ENCODE results near the gene ERCC3.
A peak's percentile ranks its signal among the peaks of the same experiment; 100 is the strongest.

The ERCC3 gene

GRCh38 chr2:127270663-127271062 lies 23.3 kb downstream of the ERCC3 start:
- no peak for DNase-seq (ENCODE audit: low read depth)
- H3K4me3 ChIP-seq (replicated peaks; ENCODE audit: low read depth, low read length), result no peak overlapping the region
- TF ChIP-seq, protein P1, sequence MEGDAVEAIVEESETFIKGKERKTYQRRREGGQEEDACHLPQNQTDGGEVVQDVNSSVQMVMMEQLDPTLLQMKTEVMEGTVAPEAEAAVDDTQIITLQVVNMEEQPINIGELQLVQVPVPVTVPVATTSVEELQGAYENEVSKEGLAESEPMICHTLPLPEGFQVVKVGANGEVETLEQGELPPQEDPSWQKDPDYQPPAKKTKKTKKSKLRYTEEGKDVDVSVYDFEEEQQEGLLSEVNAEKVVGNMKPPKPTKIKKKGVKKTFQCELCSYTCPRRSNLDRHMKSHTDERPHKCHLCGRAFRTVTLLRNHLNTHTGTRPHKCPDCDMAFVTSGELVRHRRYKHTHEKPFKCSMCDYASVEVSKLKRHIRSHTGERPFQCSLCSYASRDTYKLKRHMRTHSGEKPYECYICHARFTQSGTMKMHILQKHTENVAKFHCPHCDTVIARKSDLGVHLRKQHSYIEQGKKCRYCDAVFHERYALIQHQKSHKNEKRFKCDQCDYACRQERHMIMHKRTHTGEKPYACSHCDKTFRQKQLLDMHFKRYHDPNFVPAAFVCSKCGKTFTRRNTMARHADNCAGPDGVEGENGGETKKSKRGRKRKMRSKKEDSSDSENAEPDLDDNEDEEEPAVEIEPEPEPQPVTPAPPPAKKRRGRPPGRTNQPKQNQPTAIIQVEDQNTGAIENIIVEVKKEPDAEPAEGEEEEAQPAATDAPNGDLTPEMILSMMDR (IDR thresholded peaks at IDR 0.05; ENCODE audit: low read length, missing control alignments), result no peak

- H3K4me3 ChIP-seq (replicated peaks; ENCODE audit: low read depth, low read length), result no peak overlapping the region
- peak; percentile 60 for DNase-seq (ENCODE audit: low read depth)
- TF ChIP-seq, protein P1 (IDR thresholded peaks at IDR 0.05; ENCODE audit: low read length, missing control alignments), result no peak
These were observed 32.0 kb downstream of the ERCC3 start for GRCh38 chr2:127261804-127262406.

DNA sequence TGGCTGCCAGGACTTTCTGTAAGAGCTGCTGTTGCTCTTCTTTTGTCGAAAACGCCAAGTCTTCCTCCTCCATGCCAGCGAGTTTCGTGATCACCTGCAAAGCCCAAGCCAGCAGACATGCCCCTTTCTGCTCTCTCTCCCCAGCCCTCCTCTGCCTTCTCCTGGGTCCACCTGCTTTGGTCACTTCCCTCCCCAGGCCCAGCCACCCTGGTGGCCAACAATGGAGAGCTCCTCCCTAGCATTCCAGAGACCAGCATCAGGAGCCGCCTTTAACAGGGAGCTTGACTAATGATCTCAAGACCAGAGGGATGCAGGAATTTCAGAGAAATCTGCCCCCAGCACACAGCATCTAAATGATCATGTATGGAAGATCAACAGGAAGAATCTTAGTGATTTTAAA lies 34.6 kb downstream of the ERCC3 start:
- DNase-seq (ENCODE audit: low read depth), result no peak
- no peak overlapping the region for H3K4me3 ChIP-seq (replicated peaks; ENCODE audit: low read depth, low read length)
- TF ChIP-seq, protein P1 (IDR thresholded peaks at IDR 0.05; ENCODE audit: low read length, missing control alignments), result no peak

DNA sequence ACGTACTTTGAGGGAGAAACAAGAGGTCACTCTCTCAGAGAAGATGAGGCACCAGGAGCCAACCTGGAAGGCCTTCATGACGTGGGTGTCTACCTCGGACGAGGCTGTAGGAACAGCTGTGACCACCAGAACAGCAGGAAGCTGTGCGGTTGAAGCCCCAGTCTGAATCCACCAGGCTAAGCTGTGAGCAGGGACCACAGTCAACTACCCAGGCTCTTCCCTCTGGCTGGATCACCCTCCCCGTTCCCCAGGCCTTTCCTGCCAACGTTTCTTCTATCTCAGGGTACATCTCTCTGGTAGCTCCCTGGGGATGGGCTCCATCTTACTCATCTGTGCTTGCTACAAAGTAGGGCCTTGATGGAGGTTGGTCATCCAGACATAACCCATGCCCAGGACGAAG lies 37.1 kb downstream of the ERCC3 start:
- DNase-seq (ENCODE audit: low read depth), result no peak
- TF ChIP-seq, protein P1 (IDR thresholded peaks at IDR 0.05; ENCODE audit: low read length, missing control alignments), result no peak
- no peak overlapping the region for H3K4me3 ChIP-seq (replicated peaks; ENCODE audit: low read depth, low read length)

DNA sequence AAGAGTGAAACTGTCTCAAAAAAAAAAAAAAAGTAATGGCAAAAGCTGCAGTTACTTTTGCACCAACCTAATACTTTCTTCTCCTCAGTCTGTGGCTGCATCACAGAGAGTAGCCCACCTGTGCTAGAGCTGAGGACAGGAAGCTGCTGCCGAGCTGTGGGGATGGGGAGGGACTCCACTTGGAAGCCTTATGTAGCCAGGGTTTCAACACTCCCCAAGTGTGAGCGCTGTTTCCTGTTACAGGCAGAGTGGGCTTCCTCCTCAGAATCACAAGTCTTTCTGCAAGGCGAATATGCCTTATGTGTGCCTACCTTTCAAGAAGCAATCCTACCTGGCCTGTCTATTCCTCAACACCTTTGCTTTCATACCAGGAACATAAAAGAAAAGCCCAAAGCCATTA lies 37.6 kb downstream of the ERCC3 start:
- H3K4me3 ChIP-seq (replicated peaks; ENCODE audit: low read depth, low read length), result no peak overlapping the region
- TF ChIP-seq, protein P1 (IDR thresholded peaks at IDR 0.05; ENCODE audit: low read length, missing control alignments), result no peak
- DNase-seq (ENCODE audit: low read depth), result no peak

DNA sequence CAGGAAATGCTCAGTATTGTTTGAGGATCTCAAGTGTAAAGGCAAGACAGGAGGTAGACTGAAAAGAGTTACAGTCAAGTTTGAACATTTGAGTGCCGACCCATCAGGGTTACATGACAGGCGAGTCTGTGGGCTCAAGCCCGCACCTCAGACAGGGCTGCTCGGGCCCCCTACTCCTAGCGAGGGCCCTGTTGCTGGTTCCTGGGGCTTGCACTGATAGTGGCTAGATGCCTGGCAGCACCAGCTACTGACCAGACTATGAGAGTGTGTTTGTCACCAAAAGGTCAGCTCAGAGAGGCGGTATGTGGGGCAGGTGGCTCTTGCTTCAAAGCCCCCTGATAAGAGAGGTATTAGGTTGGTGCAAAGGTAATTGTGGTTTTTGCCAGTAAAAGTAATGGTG lies 38.2 kb downstream of the ERCC3 start:
- TF ChIP-seq, protein P1 (IDR thresholded peaks at IDR 0.05; ENCODE audit: low read length, missing control alignments), result no peak
- DNase-seq (ENCODE audit: low read depth), result no peak
- H3K4me3 ChIP-seq (replicated peaks; ENCODE audit: low read depth, low read length), result no peak overlapping the region

DNA sequence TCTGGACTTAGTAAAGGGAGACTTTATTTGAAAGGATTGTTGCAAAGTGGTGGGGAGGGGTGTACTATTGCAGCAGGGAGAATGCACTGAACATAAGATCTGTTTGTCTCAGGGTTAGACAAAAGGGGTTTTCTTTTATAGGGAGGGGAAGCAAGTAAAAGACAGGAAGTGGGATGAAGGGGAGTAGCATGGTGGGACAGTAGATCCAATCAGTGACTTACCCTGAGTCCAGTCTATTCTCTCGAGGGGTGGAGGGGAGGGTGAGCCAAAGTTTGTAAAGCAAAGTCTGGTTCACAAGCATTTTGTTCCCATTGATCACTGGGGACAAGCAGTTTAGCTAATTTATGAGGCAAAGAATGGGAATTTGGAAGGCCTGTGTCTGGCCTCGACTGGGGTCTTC lies 38.8 kb downstream of the ERCC3 start:
- peak; percentile 3 for DNase-seq (ENCODE audit: low read depth)
- H3K4me3 ChIP-seq (replicated peaks; ENCODE audit: low read depth, low read length), result no peak overlapping the region
- TF ChIP-seq, protein P1 (IDR thresholded peaks at IDR 0.05; ENCODE audit: low read length, missing control alignments), result no peak

Data from fibroblast of pulmonary artery (primary cell).